Muscle of back (tissue), 10 donors: ENCODE data around the gene CARHSP1. TPM values are rescaled to one million over a fixed set of nuclear protein-coding genes. Genes with fewer than 3 reads are reported as not detected.

ENCODE experiments used
- polyA plus RNA-seq, 10 donors: library from polyadenylated mRNA; unstranded; fragments of 120-200 nt; gene quantifications; one replicate each; pipeline ENCODE4 v1.2.1, GENCODE V29; 2013; ENCODE audit not compliant: insufficient read length in 10 of 10

CARHSP1 gene
- polyA plus RNA-seq, 10 donors: 88.2 to 122 (median 106) TPM

Other genes with a start within 250 kb of the CARHSP1 start
- gene METTL22, start 247.3 kb downstream of the CARHSP1 start, polyA plus RNA-seq: 10 to 100 TPM; 12.0 to 25.0 (median 18.0) TPM
- gene ABAT, start 194.4 kb downstream of the CARHSP1 start, polyA plus RNA-seq: 10 to 100 TPM; 13.0 to 22.5 (median 18.6) TPM
- gene TMEM186, start 71.4 kb downstream of the CARHSP1 start, polyA plus RNA-seq: 10 to 100 TPM in 3 of 10 donors, 1 to 10 TPM in 7; 8.5 to 11.7 (median 9.6) TPM
- gene PMM2, start 71.2 kb downstream of the CARHSP1 start, polyA plus RNA-seq: 10 to 100 TPM; 18.0 to 25.5 (median 20.3) TPM
- not detected for gene LITAFD, start 13.3 kb upstream of the CARHSP1 start, polyA plus RNA-seq
- 10 to 100 TPM; 51.1 to 87.6 (median 67.8) TPM for gene USP7, start 94.9 kb upstream of the CARHSP1 start, polyA plus RNA-seq
- gene HAPSTR1, start 222.6 kb upstream of the CARHSP1 start, polyA plus RNA-seq: 10 to 100 TPM; 29.8 to 41.3 (median 35.3) TPM